ENCODE results near the gene CYTL1.
"Not testable (repeated sequence)": the region's sequence is repeated elsewhere in the genome, so short reads cannot be mapped to it uniquely, and the experiment has no call there.

The CYTL1 gene

DNA sequence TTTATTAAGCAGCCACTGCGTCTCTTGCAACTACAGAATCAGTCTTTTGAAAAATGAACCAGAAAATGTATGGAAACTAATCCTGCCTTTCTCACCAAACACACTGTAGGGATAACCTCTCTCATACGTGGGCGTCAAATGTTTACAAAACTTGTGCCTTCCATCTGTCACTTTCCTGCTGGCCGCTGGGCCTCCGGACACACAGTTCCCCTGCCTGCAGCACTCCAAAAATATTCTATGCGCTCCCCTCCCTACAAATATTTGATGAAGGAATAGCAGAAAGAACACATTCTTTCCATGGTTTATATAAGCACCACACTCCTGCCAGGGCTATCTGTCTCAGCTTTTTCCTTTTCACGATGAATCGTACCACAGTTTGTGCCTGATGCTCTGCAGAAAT lies 14.9 kb upstream of the CYTL1 start:
- in situ Hi-C loops (cut with HindIII; ENCODE audit: low sequenced_read_pairs) = no loop called here

DNA sequence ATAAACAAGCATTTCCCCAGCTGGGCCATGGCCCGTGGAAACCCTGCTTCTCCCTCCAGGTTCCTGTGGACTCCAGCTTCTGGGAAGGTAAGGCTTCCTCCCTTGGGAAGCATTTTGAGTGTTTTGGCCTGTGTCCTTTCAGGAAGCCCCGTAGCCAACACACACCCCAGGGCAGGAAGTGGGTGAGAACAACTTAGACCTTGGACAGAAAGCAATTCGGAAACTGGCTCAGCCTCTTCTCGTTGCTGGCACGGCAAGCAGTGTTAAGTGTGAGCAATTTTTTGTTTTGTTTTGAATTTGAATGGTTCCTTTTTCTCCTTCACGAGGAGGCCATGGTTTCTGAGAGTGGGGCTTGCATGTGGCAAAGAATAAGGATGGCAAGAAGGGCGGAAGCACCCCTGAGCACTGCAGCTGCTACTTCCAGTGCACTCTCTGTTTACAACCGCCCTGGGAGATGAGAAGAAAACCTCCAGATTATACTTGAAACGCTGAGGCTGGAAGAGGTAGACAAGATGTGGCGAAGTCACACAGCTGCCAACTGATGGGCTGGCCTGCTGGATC lies 14.1 kb upstream of the CYTL1 start:
- in situ Hi-C loops (cut with HindIII; ENCODE audit: low sequenced_read_pairs) = no loop called here

DNA sequence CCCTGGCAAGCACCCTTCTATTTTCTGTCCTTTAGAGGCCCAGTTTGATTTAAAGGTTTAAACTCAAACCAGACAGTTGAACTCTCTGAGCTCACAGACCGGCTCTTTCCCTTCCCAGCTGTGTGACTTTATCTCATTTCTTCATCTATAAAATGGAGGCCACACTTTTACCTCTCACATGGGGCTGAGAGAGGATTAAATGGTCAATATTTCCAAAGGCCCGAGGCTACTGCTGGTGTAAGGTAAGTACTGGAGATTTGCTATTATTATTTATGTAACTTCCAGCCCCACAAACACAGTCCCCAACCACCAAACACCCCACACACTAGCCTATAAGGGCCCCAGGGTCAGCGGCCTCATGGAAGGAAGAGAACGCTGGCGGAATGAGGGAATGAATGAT lies 13.6 kb upstream of the CYTL1 start:
- in situ Hi-C loops (cut with HindIII; ENCODE audit: low sequenced_read_pairs) = no loop called here

DNA sequence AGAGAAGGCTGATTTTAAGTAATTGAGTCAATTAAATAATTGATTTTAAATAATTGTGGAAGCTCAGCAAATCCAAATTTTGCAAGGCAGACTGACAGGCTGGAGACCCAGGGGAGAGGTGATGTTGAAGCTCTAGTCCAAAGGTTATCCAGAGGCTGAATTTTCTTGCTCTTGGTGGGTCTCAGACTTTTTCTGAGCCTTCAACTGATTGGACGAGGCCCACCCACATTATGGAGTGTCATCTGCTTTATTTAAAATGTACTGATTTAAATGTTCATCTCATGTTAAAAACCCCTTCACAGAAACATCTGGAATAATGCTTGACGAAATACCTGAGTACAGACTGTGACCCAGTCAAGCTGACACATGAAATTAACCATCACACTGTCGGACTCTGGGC lies 11.7 kb upstream of the CYTL1 start:
- in situ Hi-C loops (cut with HindIII; ENCODE audit: low sequenced_read_pairs) = no loop called here

DNA sequence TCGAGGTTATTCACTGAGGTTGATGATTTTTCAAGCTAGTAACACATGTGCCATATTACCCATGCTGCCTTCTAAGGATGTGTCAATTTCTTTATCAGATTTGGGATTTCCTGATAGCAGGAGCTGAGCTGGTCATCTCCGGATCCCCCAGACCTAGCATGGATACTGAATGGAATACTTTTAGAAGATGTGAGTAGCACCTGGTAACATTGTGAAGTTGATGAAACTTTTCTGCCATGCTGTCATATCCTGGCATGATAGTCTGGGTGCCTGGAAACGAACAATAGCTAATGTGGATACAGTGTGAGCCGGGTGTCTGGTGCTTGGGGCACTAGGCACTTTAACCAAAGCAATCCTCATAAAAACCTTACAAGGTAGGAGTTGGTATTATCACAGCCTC lies 11.0 kb upstream of the CYTL1 start:
- in situ Hi-C loops (cut with HindIII; ENCODE audit: low sequenced_read_pairs) = no loop called here

GRCh38 chr4:5029447-5029846 lies 10.2 kb upstream of the CYTL1 start:
- in situ Hi-C loops (cut with HindIII; ENCODE audit: low sequenced_read_pairs) = no loop called here

- in situ Hi-C loops (cut with HindIII; ENCODE audit: low sequenced_read_pairs) = no loop called here
Observed at GRCh38 chr4:5028480-5028879, 9.2 kb upstream of the CYTL1 start.

GRCh38 chr4:5027346-5027745 lies 8.1 kb upstream of the CYTL1 start:
- in situ Hi-C loops (cut with HindIII; ENCODE audit: low sequenced_read_pairs) = no loop called here

GRCh38 chr4:5026371-5026770 lies 7.1 kb upstream of the CYTL1 start:
- in situ Hi-C loops (cut with HindIII; ENCODE audit: low sequenced_read_pairs) = no loop called here

GRCh38 chr4:5024673-5025072 lies 5.4 kb upstream of the CYTL1 start:
- in situ Hi-C loops (cut with HindIII; ENCODE audit: low sequenced_read_pairs) = no loop called here

DNA sequence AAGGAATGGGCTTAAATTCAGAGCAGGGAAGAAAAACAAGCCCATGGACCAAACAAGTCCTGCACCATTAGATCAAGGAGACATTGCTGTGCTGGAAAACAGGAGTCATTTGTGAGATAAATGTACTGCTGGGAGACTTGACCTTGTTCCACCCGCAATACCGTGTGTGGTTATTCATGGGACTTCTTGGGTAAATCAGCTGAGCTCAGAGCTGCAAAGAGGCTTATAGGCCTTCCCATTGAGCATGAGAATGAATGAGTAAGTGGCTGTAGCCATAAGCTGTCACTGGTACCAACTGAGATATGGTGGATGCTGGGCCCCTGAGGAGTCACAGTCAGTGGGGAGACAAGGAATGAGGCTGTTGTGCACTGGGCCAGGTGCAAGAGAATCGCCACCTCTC lies 2.3 kb upstream of the CYTL1 start:
- in situ Hi-C loops (cut with HindIII; ENCODE audit: low sequenced_read_pairs) = no loop called here

GRCh38 chr4:5020341-5020740 lies 1.1 kb upstream of the CYTL1 start:
- in situ Hi-C loops (cut with HindIII; ENCODE audit: low sequenced_read_pairs) = no loop called here

DNA sequence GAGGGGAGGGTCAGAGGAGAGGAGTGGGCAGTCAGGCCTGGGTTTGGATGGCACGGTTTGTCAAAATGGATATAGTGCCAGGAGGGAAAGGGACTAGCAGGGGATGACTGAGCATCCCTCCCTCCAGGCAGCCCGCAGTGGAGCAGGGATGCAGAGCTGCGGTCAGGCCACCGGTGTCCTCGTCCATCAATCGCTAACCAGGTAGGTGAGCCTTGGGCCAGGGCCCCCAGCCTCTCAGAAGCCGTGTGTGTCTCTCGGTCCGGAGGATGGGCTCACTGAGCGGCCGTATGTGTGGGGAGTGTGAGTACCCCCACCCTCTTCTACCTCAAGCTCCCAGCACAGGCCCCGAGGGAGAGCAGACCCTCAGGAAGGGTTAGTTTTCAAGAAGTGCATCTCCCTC lies 538 bp upstream of the CYTL1 start:
- in situ Hi-C loops (cut with HindIII; ENCODE audit: low sequenced_read_pairs) = no loop called here

- in situ Hi-C loops (cut with HindIII; ENCODE audit: low sequenced_read_pairs) = no loop called here
Observed at GRCh38 chr4:5018603-5019002, 655 bp downstream of the CYTL1 start.

DNA sequence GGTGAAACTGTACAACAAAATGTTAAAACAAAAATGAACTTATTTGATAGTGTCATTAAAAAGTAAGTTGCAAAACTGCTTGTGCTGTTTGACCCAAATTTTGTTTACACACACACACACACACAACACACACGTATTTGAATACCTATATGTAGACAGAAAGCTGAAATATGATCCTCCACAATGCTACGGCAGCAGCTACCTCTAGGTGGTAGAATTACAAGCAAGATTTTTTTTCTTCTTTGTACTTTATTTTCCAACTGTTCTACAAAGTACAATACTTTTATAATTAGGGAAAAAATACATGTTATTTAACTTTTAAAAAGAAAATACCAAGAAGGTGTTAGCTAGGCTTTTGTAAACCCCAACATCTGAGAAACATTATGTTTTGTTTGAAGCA lies 1.2 kb downstream of the CYTL1 start:
- in situ Hi-C loops (cut with HindIII; ENCODE audit: low sequenced_read_pairs) = no loop called here

GRCh38 chr4:5014007-5014682 lies 5.1 kb downstream of the CYTL1 start:
- in situ Hi-C loops (cut with HindIII; ENCODE audit: low sequenced_read_pairs) = no loop called here

GRCh38 chr4:5012958-5013357 lies 6.3 kb downstream of the CYTL1 start:
- in situ Hi-C loops (cut with HindIII; ENCODE audit: low sequenced_read_pairs) = no loop called here

DNA sequence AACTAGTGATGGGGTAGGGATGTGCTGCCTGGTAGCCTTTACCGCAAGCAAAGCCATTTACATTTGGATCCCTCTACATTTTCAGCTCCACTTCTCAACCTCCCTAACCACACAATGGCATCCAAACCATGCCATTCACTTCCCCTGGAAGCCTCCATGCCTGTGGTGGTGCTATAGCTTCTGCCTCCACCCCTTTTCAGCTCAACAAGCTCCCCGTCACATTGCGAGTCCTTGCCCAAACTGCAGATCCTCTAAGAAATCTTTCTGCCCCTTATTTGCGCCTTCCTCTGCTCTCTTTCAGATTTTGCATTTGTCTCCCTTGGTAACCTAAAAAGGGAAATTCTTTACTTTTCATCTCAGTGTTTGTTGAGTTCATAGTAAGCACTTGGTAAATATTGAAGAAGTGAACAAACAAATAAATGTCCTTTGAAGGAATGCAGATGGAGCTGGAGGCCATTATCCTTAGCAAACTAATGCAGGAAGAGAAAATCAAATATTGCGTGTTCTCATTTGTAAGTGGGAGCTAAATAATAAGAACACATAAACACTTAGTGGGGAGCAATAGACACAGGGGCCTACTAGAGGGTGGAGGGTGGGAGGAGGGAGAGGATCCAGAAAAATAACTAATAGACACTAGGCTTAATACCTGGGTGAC lies 6.9 kb downstream of the CYTL1 start:
- in situ Hi-C loops (cut with HindIII; ENCODE audit: low sequenced_read_pairs) = no loop called here

GRCh38 chr4:5010984-5011383 lies 8.3 kb downstream of the CYTL1 start:
- in situ Hi-C loops (cut with HindIII; ENCODE audit: low sequenced_read_pairs) = no loop called here

GRCh38 chr4:5009796-5010195 lies 9.5 kb downstream of the CYTL1 start:
- in situ Hi-C loops (cut with HindIII; ENCODE audit: low sequenced_read_pairs) = no loop called here

DNA sequence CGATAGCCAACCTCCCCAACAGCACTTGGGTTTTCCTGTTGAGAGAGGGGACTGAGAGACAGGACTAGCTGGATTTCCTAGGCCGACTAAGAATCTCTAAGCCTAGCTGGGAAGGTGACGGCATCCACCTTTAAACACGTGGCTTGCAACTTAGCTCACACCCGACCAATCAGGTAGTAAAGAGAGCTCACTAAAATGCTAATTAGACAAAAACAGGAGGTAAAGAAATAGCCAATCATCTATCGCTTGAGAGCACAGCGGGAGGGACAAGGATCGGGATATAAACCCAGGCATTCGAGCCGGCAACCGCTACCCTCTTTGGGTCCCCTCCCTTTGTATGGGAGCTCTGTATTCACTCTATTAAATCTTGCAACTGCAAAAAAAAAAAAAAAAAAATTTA lies 12.3 kb downstream of the CYTL1 start:
- in situ Hi-C loops (cut with HindIII; ENCODE audit: low sequenced_read_pairs) = not testable (repeated sequence)

GRCh38 chr4:5004496-5004895 lies 14.8 kb downstream of the CYTL1 start:
- in situ Hi-C loops (cut with HindIII; ENCODE audit: low sequenced_read_pairs) = no loop called here

GRCh38 chr4:5003918-5004317 lies 15.3 kb downstream of the CYTL1 start:
- in situ Hi-C loops (cut with HindIII; ENCODE audit: low sequenced_read_pairs) = no loop called here
